Mammary epithelial cell (primary cell): ENCODE measurements around the gene SIRT6.

ENCODE experiments used
- EZH2 ChIP-seq: IDR thresholded peaks from 2 replicates; pipeline ENCODE4 v1.6.1; 2012; ENCODE audit warnings: low read length, inconsistent platforms, borderline replicate concordance
- TF ChIP-seq, protein P1 (sequence below), 2 donors: IDR thresholded peaks in 1 of 2; conservative IDR thresholded peaks in 1 of 2; 2 replicates each; pipeline ENCODE4 v1.5.1; 2011 to 2012; ENCODE audit warnings: inconsistent platforms in 2 of 2, low read length in 2 of 2, mild to moderate bottlenecking in 2 of 2, control low read depth in 1 of 2, low read depth in 1 of 2; ENCODE audit not compliant: insufficient read depth in 1 of 2; ENCODE audit errors: extremely low read depth in 1 of 2

- TF ChIP-seq, protein P1, sequence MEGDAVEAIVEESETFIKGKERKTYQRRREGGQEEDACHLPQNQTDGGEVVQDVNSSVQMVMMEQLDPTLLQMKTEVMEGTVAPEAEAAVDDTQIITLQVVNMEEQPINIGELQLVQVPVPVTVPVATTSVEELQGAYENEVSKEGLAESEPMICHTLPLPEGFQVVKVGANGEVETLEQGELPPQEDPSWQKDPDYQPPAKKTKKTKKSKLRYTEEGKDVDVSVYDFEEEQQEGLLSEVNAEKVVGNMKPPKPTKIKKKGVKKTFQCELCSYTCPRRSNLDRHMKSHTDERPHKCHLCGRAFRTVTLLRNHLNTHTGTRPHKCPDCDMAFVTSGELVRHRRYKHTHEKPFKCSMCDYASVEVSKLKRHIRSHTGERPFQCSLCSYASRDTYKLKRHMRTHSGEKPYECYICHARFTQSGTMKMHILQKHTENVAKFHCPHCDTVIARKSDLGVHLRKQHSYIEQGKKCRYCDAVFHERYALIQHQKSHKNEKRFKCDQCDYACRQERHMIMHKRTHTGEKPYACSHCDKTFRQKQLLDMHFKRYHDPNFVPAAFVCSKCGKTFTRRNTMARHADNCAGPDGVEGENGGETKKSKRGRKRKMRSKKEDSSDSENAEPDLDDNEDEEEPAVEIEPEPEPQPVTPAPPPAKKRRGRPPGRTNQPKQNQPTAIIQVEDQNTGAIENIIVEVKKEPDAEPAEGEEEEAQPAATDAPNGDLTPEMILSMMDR (conservative IDR thresholded peaks at IDR 0.05 in 1 of 2, IDR thresholded peaks at IDR 0.05 in 1 of 2; ENCODE audit: extremely low read depth in 1 of 2, insufficient read depth in 1 of 2, low read depth in 1 of 2, low read length in 2 of 2), result no peak
- no peak for TF ChIP-seq EZH2
These were observed 25.2 kb downstream of the SIRT6 start for GRCh38 chr19:4157164-4157563.
